Dendritic cell treated with granulocyte-macrophage colony-stimulating factor and Interleukin-4, amounts not matched to agents 40 ng/mL and 50 ng/mL, for 4 days (primary cell): ENCODE measurements around the gene OR2H2.

Experiments used
- H3K27ac Mint-ChIP-seq: one replicate; pipeline ENCODE4 v1.8.0; 2022; ENCODE audit warnings: mild to moderate bottlenecking, mixed read lengths
- H3K27me3 Mint-ChIP-seq: one replicate; pipeline ENCODE4 v1.8.0; 2022; ENCODE audit warnings: mild to moderate bottlenecking, mixed read lengths
- H3K36me3 Mint-ChIP-seq: one replicate; pipeline ENCODE4 v1.8.0; 2022; ENCODE audit warnings: low read depth, mixed read lengths
- H3K4me1 Mint-ChIP-seq: one replicate; pipeline ENCODE4 v1.8.0; 2022; ENCODE audit warnings: low read depth, mixed read lengths
- H3K4me3 Mint-ChIP-seq: one replicate; pipeline ENCODE4 v1.8.0; 2022; ENCODE audit warnings: mild to moderate bottlenecking, moderate library complexity, mixed read lengths
- H3K9me3 Mint-ChIP-seq: one replicate; pipeline ENCODE4 v1.8.0; 2022; ENCODE audit warnings: mixed read lengths
- intact Hi-C: fragments of 100-400 bp; cut with micrococcal nuclease; formaldehyde crosslinking; loops from one replicate; pipeline ENCODE4 v1.15.0; 2022

The OR2H2 gene

GRCh38 chr6:29584821-29585220 lies at the start of gene OR2H2:
Gene OR2H2 (plus strand): TSS chr6:29585121. CDS start chr6:29587945, 2,824 bp downstream.
- intact Hi-C loops, result loop anchor here (10.0 kb wide), 1 partner anchor 560 kb away; no protein-coding TSS in a partner anchor
- H3K4me1 Mint-ChIP-seq, result no peaks in the 10 kb centered on the region

DNA sequence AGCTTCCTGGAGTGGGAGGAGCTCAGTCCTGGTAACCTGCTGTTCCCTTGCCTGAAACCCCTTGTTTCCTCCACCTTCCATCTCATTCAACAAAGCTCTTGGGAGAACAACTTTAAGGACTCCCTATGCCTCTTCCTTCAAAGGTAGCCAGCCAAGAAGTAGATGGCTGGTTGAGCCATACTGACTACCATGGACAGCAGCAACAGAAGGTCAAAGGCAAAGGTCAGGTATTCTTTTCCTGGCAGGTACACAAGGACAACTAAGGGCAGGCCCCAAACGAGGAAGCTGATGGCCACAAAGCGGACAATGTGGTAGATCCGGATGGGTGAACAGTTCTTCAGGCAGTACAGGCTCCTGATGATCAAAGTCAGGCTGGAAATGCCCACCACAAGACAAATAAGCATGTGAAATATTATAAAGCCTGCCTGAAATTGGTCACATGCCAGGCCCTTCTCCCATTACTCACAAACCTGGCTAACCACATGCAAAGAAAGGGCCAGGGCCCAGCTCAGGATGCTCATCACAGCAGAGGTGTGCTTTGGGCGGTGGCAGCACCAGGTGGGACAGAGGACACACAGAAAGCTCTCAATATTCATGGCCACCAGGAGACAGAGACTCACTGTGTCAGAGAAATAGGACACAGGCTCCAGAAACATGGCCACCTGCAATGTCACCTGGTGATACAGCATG lies 47.1 kb upstream of the OR2H2 start:
- Mint-ChIP-seq H3K27ac (no peak overlapping the region), H3K4me1 (no peaks in the 10 kb centered on the region), H3K4me3 (no peak overlapping the region)

More at GRCh38 chr6:29584821-29585220, at the start of gene OR2H2:
- peaks cover 20% of the 10 kb centered on the region for H3K27me3 Mint-ChIP-seq
- H3K9me3 Mint-ChIP-seq, result no peaks in the 10 kb centered on the region
- no peaks in the 10 kb centered on the region for H3K36me3 Mint-ChIP-seq
- H3K4me3 Mint-ChIP-seq, result no peak within 1 kb of the TSS
- no peak within 1 kb of the TSS for H3K27ac Mint-ChIP-seq

GRCh38 chr6:29547573-29547972 lies 37.3 kb upstream of the OR2H2 start:
- peaks cover 9% of the 10 kb centered on the region for H3K27me3 Mint-ChIP-seq
- intact Hi-C loops, result no loop called here
- H3K4me1 Mint-ChIP-seq, result no peaks in the 10 kb centered on the region
- no peaks in the 10 kb centered on the region for H3K36me3 Mint-ChIP-seq
- H3K27ac Mint-ChIP-seq, result no peak overlapping the region
- H3K4me3 Mint-ChIP-seq, result no peak overlapping the region
- H3K9me3 Mint-ChIP-seq, result no peaks in the 10 kb centered on the region

More for the DNA sequence above, 47.1 kb upstream of the OR2H2 start:
- Mint-ChIP-seq H3K27me3 (peaks cover 2% of the 10 kb centered on the region), H3K9me3 (no peaks in the 10 kb centered on the region), H3K36me3 (no peaks in the 10 kb centered on the region)
- intact Hi-C loops, result no loop called here

DNA sequence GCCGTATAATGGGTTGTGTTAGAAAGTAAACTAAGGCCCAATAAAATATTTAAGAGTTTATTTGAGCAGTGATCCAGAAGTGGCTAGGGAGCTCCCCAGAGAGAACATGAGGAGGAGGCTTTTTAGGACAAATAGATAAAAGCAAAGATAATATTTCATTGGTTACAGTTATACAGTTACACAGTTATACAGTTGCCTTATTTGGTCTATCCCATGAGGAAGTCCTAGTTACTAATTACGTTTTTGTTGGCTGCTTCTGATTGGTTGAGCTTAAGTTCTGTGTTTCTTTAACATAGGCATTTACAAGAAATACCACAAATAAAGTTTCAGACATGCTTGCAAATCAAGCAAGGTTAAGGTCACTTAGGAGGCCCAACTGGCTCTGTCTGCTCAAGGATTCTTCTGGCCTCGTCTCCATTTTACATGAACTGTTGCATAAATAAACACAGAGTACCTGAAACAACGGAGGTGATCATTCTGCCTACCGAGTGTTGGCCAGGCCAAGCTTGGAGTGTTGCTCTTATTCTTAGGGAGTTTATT lies 32.3 kb upstream of the OR2H2 start:
- Mint-ChIP-seq H3K36me3 (no peaks in the 10 kb centered on the region), H3K4me1 (peaks cover 12% of the 10 kb centered on the region), H3K27me3 (peaks cover 45% of the 10 kb centered on the region), H3K4me3 (no peak overlapping the region), H3K27ac (no peak overlapping the region), H3K9me3 (no peaks in the 10 kb centered on the region)
- intact Hi-C loops, result no loop called here

- H3K4me1 Mint-ChIP-seq, result peaks cover 12% of the 10 kb centered on the region
- H3K9me3 Mint-ChIP-seq, result no peaks in the 10 kb centered on the region
- no peaks in the 10 kb centered on the region for H3K36me3 Mint-ChIP-seq
- intact Hi-C loops, result no loop called here
- peak overlapping the region; percentile 66 for H3K4me3 Mint-ChIP-seq
- peak overlapping the region; percentile 38 for H3K27ac Mint-ChIP-seq
- peaks cover 46% of the 10 kb centered on the region for H3K27me3 Mint-ChIP-seq
These were observed 31.5 kb upstream of the OR2H2 start for GRCh38 chr6:29553268-29554057.

- peaks cover 46% of the 10 kb centered on the region for H3K27me3 Mint-ChIP-seq
- peaks cover 12% of the 10 kb centered on the region for H3K4me1 Mint-ChIP-seq
- no peaks in the 10 kb centered on the region for H3K9me3 Mint-ChIP-seq
- H3K36me3 Mint-ChIP-seq, result no peaks in the 10 kb centered on the region
- no peak overlapping the region for H3K27ac Mint-ChIP-seq
- no peak overlapping the region for H3K4me3 Mint-ChIP-seq
- intact Hi-C loops, result no loop called here
These were observed 30.2 kb upstream of the OR2H2 start for GRCh38 chr6:29554764-29555163.

DNA sequence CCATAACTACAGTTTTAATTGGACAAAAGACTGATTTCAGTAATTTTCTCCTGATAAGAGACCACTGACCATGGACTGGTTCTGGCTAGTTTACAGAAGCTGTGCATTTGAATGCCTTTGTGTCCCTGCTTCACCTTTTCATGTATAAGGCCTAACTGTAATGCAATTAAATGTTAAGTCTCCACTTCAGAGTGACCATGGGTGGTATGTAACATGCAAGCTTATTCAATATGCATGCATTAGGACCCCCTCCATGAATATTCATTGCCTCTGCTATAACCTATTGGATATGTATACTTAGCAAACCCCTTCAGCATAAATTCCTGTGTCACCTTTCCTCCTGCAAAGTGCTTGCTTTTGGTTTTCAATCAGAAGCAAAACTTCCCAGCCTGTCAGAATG lies 27.6 kb upstream of the OR2H2 start:
- H3K27me3 Mint-ChIP-seq, result peaks cover 56% of the 10 kb centered on the region
- intact Hi-C loops, result no loop called here
- H3K36me3 Mint-ChIP-seq, result no peaks in the 10 kb centered on the region
- H3K27ac Mint-ChIP-seq, result no peak overlapping the region
- no peak overlapping the region for H3K4me3 Mint-ChIP-seq
- H3K9me3 Mint-ChIP-seq, result no peaks in the 10 kb centered on the region
- H3K4me1 Mint-ChIP-seq, result peaks cover 12% of the 10 kb centered on the region

DNA sequence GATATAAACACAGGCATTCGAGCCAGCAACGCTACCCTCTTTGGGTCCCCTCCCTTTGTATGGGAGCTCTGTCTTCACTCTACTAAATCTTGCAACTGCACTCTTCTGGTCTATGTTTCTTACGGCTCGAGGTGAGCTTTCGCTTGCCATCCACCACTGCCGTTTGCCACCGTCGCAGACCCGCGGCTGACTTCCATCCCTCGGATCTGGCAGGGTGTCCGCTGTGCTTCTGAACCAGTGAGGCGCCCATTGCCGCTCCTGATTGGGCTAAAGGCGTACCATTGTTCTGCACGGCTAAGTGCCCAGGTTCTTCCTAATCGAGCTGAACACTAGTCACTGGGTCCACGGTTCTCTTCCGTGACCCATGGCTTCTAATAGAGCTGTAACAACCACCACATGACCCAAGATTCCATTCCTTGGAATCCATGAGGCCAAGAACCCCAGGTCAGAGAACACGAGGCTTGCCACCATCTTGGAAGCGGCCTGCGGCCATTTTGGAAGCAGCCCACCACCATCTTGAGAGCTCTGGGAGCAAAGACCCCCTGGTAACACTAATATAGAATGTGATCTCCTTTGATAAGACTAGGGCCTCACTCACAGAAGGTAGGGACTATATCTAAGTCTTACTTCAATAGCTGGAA lies 26.4 kb upstream of the OR2H2 start:
- H3K4me3 Mint-ChIP-seq, result no peak overlapping the region
- no peaks in the 10 kb centered on the region for H3K9me3 Mint-ChIP-seq
- intact Hi-C loops, result no loop called here
- no peak overlapping the region for H3K27ac Mint-ChIP-seq
- H3K4me1 Mint-ChIP-seq, result peaks cover 11% of the 10 kb centered on the region
- H3K36me3 Mint-ChIP-seq, result no peaks in the 10 kb centered on the region
- peaks cover 57% of the 10 kb centered on the region for H3K27me3 Mint-ChIP-seq

GRCh38 chr6:29559524-29560287 lies 25.2 kb upstream of the OR2H2 start, which contains the start of gene UBD:
Gene UBD (minus strand): TSS chr6:29559732. CDS start chr6:29559701, 31 bp downstream.
- intact Hi-C loops, result no loop called here
- Mint-ChIP-seq H3K9me3 (no peaks in the 10 kb centered on the region), H3K4me1 (peaks cover 8% of the 10 kb centered on the region), H3K36me3 (no peaks in the 10 kb centered on the region), H3K27me3 (peaks cover 46% of the 10 kb centered on the region), H3K4me3 (no peak within 1 kb of the TSS), H3K27ac (no peak within 1 kb of the TSS)

GRCh38 chr6:29561091-29561490 lies 23.8 kb upstream of the OR2H2 start:
- H3K4me3 Mint-ChIP-seq, result no peak overlapping the region
- peaks cover 8% of the 10 kb centered on the region for H3K4me1 Mint-ChIP-seq
- peaks cover 40% of the 10 kb centered on the region for H3K27me3 Mint-ChIP-seq
- H3K9me3 Mint-ChIP-seq, result no peaks in the 10 kb centered on the region
- no peak overlapping the region for H3K27ac Mint-ChIP-seq
- intact Hi-C loops, result no loop called here
- H3K36me3 Mint-ChIP-seq, result no peaks in the 10 kb centered on the region

DNA sequence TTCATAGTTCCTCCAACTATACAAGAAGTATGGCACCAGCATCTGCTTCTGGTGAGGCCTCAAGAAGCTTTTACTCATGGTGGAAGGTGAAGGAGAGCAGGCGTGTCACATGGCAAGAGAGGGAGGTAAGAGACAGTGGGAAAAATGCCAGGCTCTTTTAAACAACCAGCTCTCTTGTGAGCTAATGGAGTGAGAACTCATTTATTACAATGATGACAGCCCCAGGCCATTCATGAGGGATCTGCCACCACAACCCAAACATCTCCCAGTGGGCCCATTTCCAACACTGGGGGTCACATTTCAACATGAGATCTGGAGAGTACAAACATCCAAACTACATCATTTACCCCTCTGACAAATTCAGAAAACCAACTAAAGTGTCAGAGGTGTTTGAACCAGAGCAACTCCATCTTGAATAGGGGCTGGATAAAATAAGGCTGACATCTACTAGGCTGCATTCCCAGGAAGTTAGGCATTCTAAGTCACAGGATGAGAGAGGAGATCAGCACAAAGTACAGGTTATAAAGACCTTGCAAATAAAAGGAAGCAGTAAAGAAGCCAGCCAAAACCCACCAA lies 23.2 kb upstream of the OR2H2 start:
- no peaks in the 10 kb centered on the region for H3K36me3 Mint-ChIP-seq
- peaks cover 8% of the 10 kb centered on the region for H3K4me1 Mint-ChIP-seq
- H3K27me3 Mint-ChIP-seq, result peaks cover 37% of the 10 kb centered on the region
- no peak overlapping the region for H3K4me3 Mint-ChIP-seq
- H3K27ac Mint-ChIP-seq, result no peak overlapping the region
- intact Hi-C loops, result no loop called here
- no peaks in the 10 kb centered on the region for H3K9me3 Mint-ChIP-seq

- Mint-ChIP-seq H3K27ac (peak overlapping the region; percentile 74), H3K4me1 (peaks cover 8% of the 10 kb centered on the region), H3K4me3 (no peak overlapping the region), H3K27me3 (peaks cover 40% of the 10 kb centered on the region), H3K9me3 (no peaks in the 10 kb centered on the region), H3K36me3 (no peaks in the 10 kb centered on the region)
- intact Hi-C loops, result no loop called here
These were observed 21.4 kb upstream of the OR2H2 start for GRCh38 chr6:29563435-29563965.

DNA sequence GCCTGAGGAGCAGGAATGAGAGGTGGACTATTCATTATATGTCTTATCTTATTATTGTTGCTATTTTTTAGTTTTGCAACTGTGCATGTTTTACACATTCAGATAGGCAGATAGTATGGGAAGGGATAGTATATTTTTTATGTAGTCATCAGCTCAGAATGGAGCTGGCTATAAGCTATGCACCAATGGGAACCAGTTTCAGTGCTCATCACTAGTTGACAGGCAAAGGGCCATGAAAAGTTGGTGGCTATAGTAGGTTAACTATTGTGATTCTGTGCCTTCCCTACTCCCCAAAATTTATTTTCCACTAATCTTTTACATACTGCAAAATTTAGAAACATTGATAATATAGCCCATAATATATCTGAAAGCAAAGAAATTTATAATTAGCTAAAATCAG lies 20.0 kb upstream of the OR2H2 start:
- Mint-ChIP-seq H3K4me3 (no peak overlapping the region), H3K36me3 (no peaks in the 10 kb centered on the region), H3K4me1 (peaks cover 8% of the 10 kb centered on the region), H3K9me3 (no peaks in the 10 kb centered on the region), H3K27me3 (peaks cover 34% of the 10 kb centered on the region), H3K27ac (peak overlapping the region; percentile 50)
- intact Hi-C loops, result no loop called here
